T-helper 2 cell treated with Interferon-gamma antibody and Interleukin-4, amounts not matched to agents 5 μg/mL and 100 μg/mL, for 36 hours (primary cell): Measurements from ENCODE around the gene MEF2C.

Experiments
- DNase-seq: peaks from one replicate; pipeline ENCODE4 v3.0.0; 2021; ENCODE audit warnings: low spot score
- H3K27ac Mint-ChIP-seq: one replicate; pipeline ENCODE4 v1.8.0; 2021; ENCODE audit warnings: mild to moderate bottlenecking, mixed read lengths
- H3K27me3 Mint-ChIP-seq: one replicate; pipeline ENCODE4 v1.8.0; 2021; ENCODE audit warnings: low read depth, mixed read lengths
- H3K36me3 Mint-ChIP-seq: one replicate; pipeline ENCODE4 v1.8.0; 2021; ENCODE audit warnings: low read depth, mixed read lengths
- H3K4me1 Mint-ChIP-seq: one replicate; pipeline ENCODE4 v1.8.0; 2021; ENCODE audit warnings: low read depth, mixed read lengths
- H3K4me3 Mint-ChIP-seq: one replicate; pipeline ENCODE4 v1.8.0; 2022; ENCODE audit warnings: mild to moderate bottlenecking, moderate library complexity, mixed read lengths
- H3K9me3 Mint-ChIP-seq: one replicate; pipeline ENCODE4 v1.8.0; 2021; ENCODE audit warnings: mixed read lengths

Gene MEF2C

DNA sequence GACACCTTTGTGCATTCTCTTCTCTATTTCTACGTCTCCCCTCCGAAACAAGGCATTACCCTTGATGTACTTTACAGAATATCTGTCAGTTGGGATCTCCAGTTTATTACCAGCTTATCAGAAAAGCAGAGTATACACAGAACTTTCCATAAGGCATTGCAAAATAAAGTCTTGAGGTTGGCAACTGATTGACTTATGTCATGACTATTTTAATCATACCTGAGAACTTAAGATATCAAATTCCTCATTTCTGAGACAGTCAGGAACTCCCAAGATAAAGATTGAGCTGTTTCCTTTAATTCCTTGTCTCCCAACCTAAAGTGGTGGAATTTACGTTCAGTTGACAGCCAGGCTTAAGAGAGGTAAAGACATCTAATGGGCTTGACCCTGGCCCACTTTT, 110.9 kb downstream of the MEF2C start:
- DNase-seq: no peak
- H3K27me3 Mint-ChIP-seq: peaks cover 10% of the 10 kb centered on the region
- H3K27ac Mint-ChIP-seq: no peak overlapping the region
- no peak overlapping the region for H3K4me3 Mint-ChIP-seq
- no peaks in the 10 kb centered on the region for H3K9me3 Mint-ChIP-seq
- no peaks in the 10 kb centered on the region for H3K36me3 Mint-ChIP-seq
- no peaks in the 10 kb centered on the region for H3K4me1 Mint-ChIP-seq

DNA sequence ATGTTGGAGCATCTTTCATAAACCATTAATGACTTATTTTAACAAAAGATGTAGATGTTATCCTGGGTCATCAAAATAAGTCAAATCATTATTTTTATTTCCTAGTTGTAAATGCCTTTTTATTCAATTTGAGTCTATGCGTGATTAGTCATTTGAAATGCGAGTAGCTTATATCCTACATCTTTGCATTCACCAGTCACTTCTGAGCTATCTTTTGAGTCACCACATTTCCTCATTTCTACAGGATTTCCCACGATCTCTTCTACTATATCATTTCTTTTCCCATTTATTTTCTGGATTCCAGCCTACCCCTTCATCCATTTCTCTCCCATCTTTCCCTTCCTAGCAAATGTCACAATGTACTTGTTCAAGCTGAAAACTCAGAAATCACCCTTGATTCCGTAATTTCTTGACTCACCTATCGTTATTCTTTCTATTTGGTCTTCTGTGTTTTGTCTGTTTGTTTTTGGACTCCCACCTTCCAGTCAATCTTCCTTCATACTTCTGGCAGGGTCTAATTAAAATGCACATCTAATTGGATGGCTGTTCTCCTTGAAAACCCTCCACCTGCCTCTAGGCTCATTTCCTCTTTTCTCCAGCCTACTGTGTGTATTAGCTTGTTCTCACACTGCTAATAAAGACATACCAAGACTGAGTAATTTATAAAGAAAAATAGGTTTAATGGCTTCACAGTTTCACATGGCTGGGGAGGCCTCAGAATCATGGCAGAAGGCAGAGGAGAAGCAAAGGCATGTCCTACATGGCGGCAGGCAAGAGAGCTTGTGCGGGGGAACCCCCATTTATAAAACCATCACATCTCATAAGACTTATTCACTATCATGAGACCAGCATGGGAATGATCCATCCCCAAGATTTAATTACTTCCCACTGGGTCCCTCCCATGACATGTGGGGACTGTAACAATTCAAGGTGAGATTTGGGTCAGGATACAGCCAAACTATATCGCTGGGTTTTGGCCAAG, 112.4 kb downstream of the MEF2C start:
- DNase-seq: no peak
- no peaks in the 10 kb centered on the region for H3K36me3 Mint-ChIP-seq
- H3K4me3 Mint-ChIP-seq: no peak overlapping the region
- no peak overlapping the region for H3K27ac Mint-ChIP-seq
- peaks cover 15% of the 10 kb centered on the region for H3K27me3 Mint-ChIP-seq
- no peaks in the 10 kb centered on the region for H3K4me1 Mint-ChIP-seq
- H3K9me3 Mint-ChIP-seq: no peaks in the 10 kb centered on the region

DNA sequence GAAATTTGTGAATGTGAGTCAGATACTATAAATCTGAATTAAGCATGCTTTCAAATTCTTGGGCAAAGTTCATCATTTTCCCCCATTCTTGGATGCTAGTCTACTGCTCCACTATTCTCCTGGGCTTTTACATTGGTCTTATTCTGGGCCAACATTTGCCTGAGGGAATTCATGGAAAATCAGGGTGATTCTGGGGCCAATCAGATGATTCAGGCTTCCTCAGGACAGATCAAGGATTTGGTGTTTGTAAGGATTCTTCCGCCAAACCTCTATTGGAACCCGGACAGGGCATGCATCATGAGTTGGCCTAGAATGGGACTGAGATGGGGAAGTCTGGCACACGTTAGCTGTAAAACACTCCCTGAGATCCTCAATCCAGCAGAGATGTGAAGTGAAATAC, 113.8 kb downstream of the MEF2C start:
- H3K27ac Mint-ChIP-seq: no peak overlapping the region
- H3K9me3 Mint-ChIP-seq: no peaks in the 10 kb centered on the region

DNA sequence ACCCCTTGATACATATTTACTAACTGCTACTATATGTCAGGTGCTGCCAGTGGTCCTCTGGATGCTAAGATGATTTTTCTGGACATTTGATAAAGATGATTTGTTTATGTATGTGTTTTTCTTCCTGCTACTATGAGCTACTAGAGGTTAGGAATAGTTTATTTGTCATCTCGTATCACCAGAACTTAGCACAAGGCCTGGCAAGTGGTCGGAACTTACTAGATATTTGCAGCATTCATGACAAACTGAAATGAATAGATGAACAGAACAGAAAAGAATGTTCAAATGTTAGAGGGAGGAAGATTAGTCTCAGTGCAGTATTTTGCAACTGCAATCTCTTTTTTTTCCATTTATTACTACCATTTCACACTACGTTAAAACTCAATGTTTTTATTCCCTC, 114.6 kb downstream of the MEF2C start:
- Mint-ChIP-seq H3K36me3 (no peaks in the 10 kb centered on the region), H3K27ac (no peak overlapping the region), H3K27me3 (peaks cover 15% of the 10 kb centered on the region), H3K9me3 (no peaks in the 10 kb centered on the region), H3K4me3 (no peak overlapping the region), H3K4me1 (no peaks in the 10 kb centered on the region)
- no peak for DNase-seq

More for the DNA sequence above, 113.8 kb downstream of the MEF2C start:
- Mint-ChIP-seq H3K4me3 (no peak overlapping the region), H3K27me3 (peaks cover 15% of the 10 kb centered on the region), H3K36me3 (no peaks in the 10 kb centered on the region), H3K4me1 (no peaks in the 10 kb centered on the region)
- DNase-seq: no peak

DNA sequence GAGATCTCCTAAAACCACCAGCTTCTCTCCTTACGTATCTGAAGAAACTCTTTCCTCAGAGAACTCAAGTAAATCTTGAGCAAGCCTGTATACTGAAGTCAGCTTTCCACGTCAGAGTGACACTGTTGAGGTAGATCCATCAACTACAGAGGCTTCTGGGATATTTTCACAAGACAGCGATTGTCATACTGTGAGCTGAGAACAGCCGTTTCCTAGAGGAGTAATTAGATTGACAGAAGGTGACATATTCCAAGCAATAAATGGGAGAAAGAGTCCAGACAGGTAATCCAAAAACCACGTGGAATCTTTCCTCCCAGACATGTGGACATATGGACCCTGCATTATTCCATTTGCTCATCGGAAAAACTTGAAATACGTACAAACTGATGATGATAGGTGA, 117.2 kb downstream of the MEF2C start:
- no peak overlapping the region for H3K27ac Mint-ChIP-seq
- H3K36me3 Mint-ChIP-seq: no peaks in the 10 kb centered on the region
- no peak overlapping the region for H3K4me3 Mint-ChIP-seq
- H3K27me3 Mint-ChIP-seq: peaks cover 16% of the 10 kb centered on the region
- no peaks in the 10 kb centered on the region for H3K9me3 Mint-ChIP-seq
- no peak for DNase-seq
- no peaks in the 10 kb centered on the region for H3K4me1 Mint-ChIP-seq

GRCh38 chr5:88765171-88765570, 117.8 kb downstream of the MEF2C start:
- DNase-seq: no peak
- H3K27ac Mint-ChIP-seq: no peak overlapping the region
- no peaks in the 10 kb centered on the region for H3K4me1 Mint-ChIP-seq
- H3K9me3 Mint-ChIP-seq: no peaks in the 10 kb centered on the region
- no peak overlapping the region for H3K4me3 Mint-ChIP-seq
- H3K36me3 Mint-ChIP-seq: no peaks in the 10 kb centered on the region
- peaks cover 15% of the 10 kb centered on the region for H3K27me3 Mint-ChIP-seq

- no peak for DNase-seq
- H3K9me3 Mint-ChIP-seq: no peaks in the 10 kb centered on the region
- no peak overlapping the region for H3K27ac Mint-ChIP-seq
- H3K4me3 Mint-ChIP-seq: no peak overlapping the region
- peaks cover 25% of the 10 kb centered on the region for H3K27me3 Mint-ChIP-seq
- H3K36me3 Mint-ChIP-seq: no peaks in the 10 kb centered on the region
- no peaks in the 10 kb centered on the region for H3K4me1 Mint-ChIP-seq
Measured at GRCh38 chr5:88761939-88762338, 121.0 kb downstream of the MEF2C start.

DNA sequence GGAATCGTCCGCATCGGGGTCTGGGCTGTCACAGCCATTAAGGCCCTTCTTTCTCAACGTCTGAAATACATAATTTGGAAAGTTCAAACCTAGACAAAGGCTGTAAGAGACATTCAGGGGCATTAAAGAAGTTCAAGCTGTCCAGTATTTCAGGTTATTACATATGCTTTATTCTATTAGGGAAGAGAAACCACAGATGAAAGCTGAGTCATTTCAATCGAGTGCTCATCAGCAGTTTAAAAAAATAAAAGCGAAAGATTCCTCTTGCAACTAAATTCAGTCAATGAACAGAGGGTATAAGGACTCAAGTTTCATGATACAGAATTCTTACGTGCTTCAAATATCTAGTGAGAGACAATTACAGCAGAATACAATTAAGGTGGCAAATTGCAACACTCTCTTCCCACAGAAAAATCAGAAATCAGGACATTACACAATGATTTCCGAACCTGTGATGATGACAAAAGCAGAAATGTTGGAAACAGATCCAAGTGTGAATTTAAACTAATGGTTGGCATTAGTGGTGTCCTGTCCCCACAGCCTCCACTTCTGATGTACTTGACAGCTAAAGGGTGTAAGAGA, 121.6 kb downstream of the MEF2C start:
- no peaks in the 10 kb centered on the region for H3K9me3 Mint-ChIP-seq
- no peak for DNase-seq
- peaks cover 25% of the 10 kb centered on the region for H3K27me3 Mint-ChIP-seq
- H3K27ac Mint-ChIP-seq: no peak overlapping the region
- no peaks in the 10 kb centered on the region for H3K36me3 Mint-ChIP-seq
- no peaks in the 10 kb centered on the region for H3K4me1 Mint-ChIP-seq
- H3K4me3 Mint-ChIP-seq: no peak overlapping the region

- no peak overlapping the region for H3K4me3 Mint-ChIP-seq
Measured at GRCh38 chr5:88760527-88760926, 122.5 kb downstream of the MEF2C start.

GRCh38 chr5:88758591-88758990, 124.4 kb downstream of the MEF2C start:
- no peak overlapping the region for H3K27ac Mint-ChIP-seq
- H3K9me3 Mint-ChIP-seq: no peaks in the 10 kb centered on the region
- no peaks in the 10 kb centered on the region for H3K36me3 Mint-ChIP-seq
- H3K4me3 Mint-ChIP-seq: no peak overlapping the region
- no peaks in the 10 kb centered on the region for H3K4me1 Mint-ChIP-seq
- no peak for DNase-seq
- H3K27me3 Mint-ChIP-seq: peaks cover 40% of the 10 kb centered on the region

More at GRCh38 chr5:88760527-88760926, 122.5 kb downstream of the MEF2C start:
- H3K27me3 Mint-ChIP-seq: peaks cover 25% of the 10 kb centered on the region
- H3K4me1 Mint-ChIP-seq: no peaks in the 10 kb centered on the region
- no peaks in the 10 kb centered on the region for H3K36me3 Mint-ChIP-seq
- DNase-seq: no peak
- no peaks in the 10 kb centered on the region for H3K9me3 Mint-ChIP-seq
- H3K27ac Mint-ChIP-seq: no peak overlapping the region

GRCh38 chr5:88758184-88758583, 124.8 kb downstream of the MEF2C start:
- H3K9me3 Mint-ChIP-seq: no peaks in the 10 kb centered on the region
- no peaks in the 10 kb centered on the region for H3K4me1 Mint-ChIP-seq
- no peak for DNase-seq
- no peak overlapping the region for H3K27ac Mint-ChIP-seq
- peaks cover 43% of the 10 kb centered on the region for H3K27me3 Mint-ChIP-seq
- no peaks in the 10 kb centered on the region for H3K36me3 Mint-ChIP-seq
- H3K4me3 Mint-ChIP-seq: no peak overlapping the region

GRCh38 chr5:88756953-88757352, 126.0 kb downstream of the MEF2C start:
- DNase-seq: no peak
- H3K27ac Mint-ChIP-seq: no peak overlapping the region
- no peak overlapping the region for H3K4me3 Mint-ChIP-seq
- H3K4me1 Mint-ChIP-seq: no peaks in the 10 kb centered on the region
- H3K27me3 Mint-ChIP-seq: peaks cover 48% of the 10 kb centered on the region
- no peaks in the 10 kb centered on the region for H3K9me3 Mint-ChIP-seq
- H3K36me3 Mint-ChIP-seq: no peaks in the 10 kb centered on the region

DNA sequence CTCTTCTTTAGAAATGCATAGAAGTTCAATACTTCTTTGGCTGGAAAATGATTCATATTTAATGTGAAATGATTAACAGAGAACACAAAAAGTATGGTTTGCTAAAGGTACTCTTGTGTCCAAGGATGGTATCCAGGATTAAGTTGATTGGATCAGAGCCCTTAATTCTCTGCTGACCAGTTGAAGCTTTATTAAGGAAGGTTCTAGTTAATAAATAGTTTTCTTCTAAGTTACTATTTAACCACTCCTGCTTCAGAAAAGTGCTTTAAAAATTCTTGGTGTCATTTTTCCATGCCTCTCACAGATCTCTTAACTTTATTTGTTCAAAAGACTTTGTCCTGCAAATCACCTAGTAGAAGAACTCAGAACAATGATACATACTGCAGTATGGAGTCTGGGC, 134.3 kb downstream of the MEF2C start:
- Mint-ChIP-seq H3K9me3 (no peaks in the 10 kb centered on the region), H3K4me1 (peaks cover 5% of the 10 kb centered on the region), H3K36me3 (no peaks in the 10 kb centered on the region), H3K4me3 (no peak overlapping the region), H3K27ac (no peak overlapping the region), H3K27me3 (peaks cover 37% of the 10 kb centered on the region)
- DNase-seq: no peak

GRCh38 chr5:88746438-88746882, 136.5 kb downstream of the MEF2C start:
- H3K4me3 Mint-ChIP-seq: no peak overlapping the region
- DNase-seq: no peak
- no peaks in the 10 kb centered on the region for H3K9me3 Mint-ChIP-seq
- peaks cover 3% of the 10 kb centered on the region for H3K4me1 Mint-ChIP-seq
- no peaks in the 10 kb centered on the region for H3K36me3 Mint-ChIP-seq
- peaks cover 36% of the 10 kb centered on the region for H3K27me3 Mint-ChIP-seq
- H3K27ac Mint-ChIP-seq: no peak overlapping the region
